ENCODE data around the gene VAV2. TPM values are rescaled to one million over a fixed set of nuclear protein-coding genes. Genes with fewer than 3 reads are reported as not detected.

VAV2 gene
- polyA plus RNA-seq, 1 of the 3 experiments (the other 2 are of a cell fraction) = 14.9 TPM

GRCh38 chr9:133982971-133983720, 9.0 kb downstream of the VAV2 start:
- H3K79me2 ChIP-seq (ENCODE audit: insufficient read depth) = peaks cover 100% of the 10 kb centered on the region
- no peaks in the 10 kb centered on the region for H3K36me3 ChIP-seq (replicated peaks in 1 of 2; ENCODE audit: control insufficient read depth in 1 of 2, insufficient read depth in 2 of 2, low read length in 1 of 2)
- WGBS (ENCODE audit: low lambda C conversion rate) = 96% methylated on average over 23 of the region's 25 CpGs
- no peak for DNase-seq
- H3K27ac ChIP-seq (ENCODE audit: low read depth in 2 of 2, low read length in 1 of 2) = no peak overlapping the region
- H2AFZ ChIP-seq (ENCODE audit: low read depth) = no peak overlapping the region
- ChIA-PET CTCF (interaction anchor here (1.3 kb wide), 1 partner anchor 11 kb away, joined by 5 read pairs; no protein-coding TSS in a partner anchor), POLR2A (no interaction called here)
- no peaks in the 10 kb centered on the region for H3K9me3 ChIP-seq
- H4K20me1 ChIP-seq (ENCODE audit: insufficient read depth) = peaks cover 98% of the 10 kb centered on the region
- H3K4me3 ChIP-seq (ENCODE audit: low read depth in 2 of 2, low read length in 1 of 2) = no peak overlapping the region
- H3K4me1 ChIP-seq (ENCODE audit: control insufficient read depth in 1 of 2, insufficient read depth in 2 of 2, low read depth in 1 of 2, low read length in 1 of 2) = peaks cover 0 to 32% of the 10 kb centered on the region in 2 experiments; a peak in 1 of 4 replicates
- no peaks in the 10 kb centered on the region for H3K27me3 ChIP-seq (ENCODE audit: insufficient read depth)
- no peak overlapping the region for H3K4me2 ChIP-seq
- H3F3A ChIP-seq (replicated peaks; ENCODE audit: insufficient read depth) = no peaks in the 10 kb centered on the region
- no peaks in the 10 kb centered on the region for H3K9me2 ChIP-seq
- TF ChIP-seq EP300 (IDR thresholded peaks at IDR 0.05; ENCODE audit: borderline replicate concordance in 1 of 2, low read depth in 1 of 2, low read length in 1 of 2) (no peak), TAF1 (IDR thresholded peaks at IDR 0.05; ENCODE audit: borderline replicate concordance, low read depth, low read length) (no peak), TCF12 (IDR thresholded peaks at IDR 0.05) (no peak), USF1 (IDR thresholded peaks at IDR 0.05; ENCODE audit: borderline replicate concordance, low read depth) (no peak), MEF2A (IDR thresholded peaks at IDR 0.05; ENCODE audit: borderline replicate concordance, low read depth) (no peak), YY1 (IDR thresholded peaks at IDR 0.05; ENCODE audit: low read depth) (no peak), RCOR1 (IDR thresholded peaks at IDR 0.05; ENCODE audit: low read length) (no peak), RXRA (IDR thresholded peaks at IDR 0.05; ENCODE audit: borderline replicate concordance, low read depth) (no peak), FOXM1 (IDR thresholded peaks at IDR 0.05; ENCODE audit: low read depth) (no peak), RFX5 (IDR thresholded peaks at IDR 0.05; ENCODE audit: low read length) (no peak), PBX3 (IDR thresholded peaks at IDR 0.05) (no peak), USF2 (IDR thresholded peaks at IDR 0.05; ENCODE audit: borderline replicate concordance, low read depth, low read length) (no peak), SMC3 (IDR thresholded peaks at IDR 0.05; ENCODE audit: low read depth, low read length) (no peak)
- TF ChIP-seq, protein P1, sequence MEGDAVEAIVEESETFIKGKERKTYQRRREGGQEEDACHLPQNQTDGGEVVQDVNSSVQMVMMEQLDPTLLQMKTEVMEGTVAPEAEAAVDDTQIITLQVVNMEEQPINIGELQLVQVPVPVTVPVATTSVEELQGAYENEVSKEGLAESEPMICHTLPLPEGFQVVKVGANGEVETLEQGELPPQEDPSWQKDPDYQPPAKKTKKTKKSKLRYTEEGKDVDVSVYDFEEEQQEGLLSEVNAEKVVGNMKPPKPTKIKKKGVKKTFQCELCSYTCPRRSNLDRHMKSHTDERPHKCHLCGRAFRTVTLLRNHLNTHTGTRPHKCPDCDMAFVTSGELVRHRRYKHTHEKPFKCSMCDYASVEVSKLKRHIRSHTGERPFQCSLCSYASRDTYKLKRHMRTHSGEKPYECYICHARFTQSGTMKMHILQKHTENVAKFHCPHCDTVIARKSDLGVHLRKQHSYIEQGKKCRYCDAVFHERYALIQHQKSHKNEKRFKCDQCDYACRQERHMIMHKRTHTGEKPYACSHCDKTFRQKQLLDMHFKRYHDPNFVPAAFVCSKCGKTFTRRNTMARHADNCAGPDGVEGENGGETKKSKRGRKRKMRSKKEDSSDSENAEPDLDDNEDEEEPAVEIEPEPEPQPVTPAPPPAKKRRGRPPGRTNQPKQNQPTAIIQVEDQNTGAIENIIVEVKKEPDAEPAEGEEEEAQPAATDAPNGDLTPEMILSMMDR (IDR thresholded peaks at IDR 0.05) = no peak
- H3K9ac ChIP-seq = no peak overlapping the region

Data from SK-N-SH (cell line).